LoVo (cell line): ENCODE data around the gene SELPLG.
"Not testable (repeated sequence)": the region's sequence is repeated elsewhere in the genome, so short reads cannot be mapped to it uniquely, and the experiment has no call there.

Source experiments
- DNase-seq: peaks from one replicate; pipeline ENCODE4 v3.0.0-alpha.2; 2016; ENCODE audit warnings: low spot score

The SELPLG gene

DNA sequence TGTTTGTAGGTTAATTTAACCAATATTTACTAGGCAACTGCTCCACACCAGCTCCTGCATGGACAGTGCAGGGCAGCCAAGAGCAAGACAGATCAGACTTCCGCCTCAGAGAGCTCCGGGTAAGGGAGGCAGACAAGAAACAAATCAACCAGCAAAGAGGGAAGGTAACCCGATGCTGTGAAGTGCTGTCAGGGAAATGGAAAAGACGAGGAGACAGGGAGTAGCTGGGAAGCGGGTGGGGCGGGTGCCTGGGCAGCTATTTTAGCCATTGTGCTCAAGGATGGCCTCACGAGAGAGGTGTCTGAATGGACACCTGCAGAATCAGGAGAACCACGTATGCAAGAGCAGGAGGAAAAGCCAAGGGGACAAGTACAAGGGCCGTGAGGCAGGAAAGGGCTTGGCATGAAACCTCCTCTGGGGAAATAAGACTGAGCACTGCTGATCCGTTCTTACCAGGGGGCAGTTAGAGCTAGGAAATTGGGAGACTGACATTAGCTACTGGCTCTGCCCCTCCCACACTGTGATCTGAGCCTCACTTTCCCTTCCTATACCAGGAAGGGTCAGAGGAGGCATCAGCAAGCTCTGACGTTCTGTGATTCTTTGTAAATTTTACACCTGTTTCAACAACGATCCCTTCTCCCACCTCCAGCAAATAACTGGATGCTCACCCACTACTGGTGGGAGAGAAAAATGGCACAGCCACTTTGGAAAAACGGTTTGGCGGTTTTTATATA is 29.3 kb downstream of the SELPLG start:
- no peak for DNase-seq

DNA sequence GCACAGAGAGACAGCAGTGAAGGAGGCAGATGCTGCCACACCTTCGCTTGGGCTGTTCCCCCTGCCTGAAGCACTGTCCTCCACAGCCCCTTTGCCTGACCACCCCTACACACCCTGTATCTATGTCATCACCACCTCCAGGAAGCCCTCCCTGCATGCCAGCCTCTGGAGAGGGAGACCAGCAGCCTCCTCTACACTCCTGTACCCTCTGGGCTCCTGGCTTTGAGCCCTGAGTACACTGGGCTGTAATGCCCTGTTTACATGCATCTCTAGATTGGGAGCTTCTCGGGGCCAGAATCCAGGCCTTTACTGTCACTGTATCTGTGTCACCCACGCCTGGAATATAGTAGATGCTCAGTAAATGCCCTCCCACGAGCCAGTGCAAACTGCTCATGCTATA is 30.0 kb downstream of the SELPLG start:
- no peak for DNase-seq

DNA sequence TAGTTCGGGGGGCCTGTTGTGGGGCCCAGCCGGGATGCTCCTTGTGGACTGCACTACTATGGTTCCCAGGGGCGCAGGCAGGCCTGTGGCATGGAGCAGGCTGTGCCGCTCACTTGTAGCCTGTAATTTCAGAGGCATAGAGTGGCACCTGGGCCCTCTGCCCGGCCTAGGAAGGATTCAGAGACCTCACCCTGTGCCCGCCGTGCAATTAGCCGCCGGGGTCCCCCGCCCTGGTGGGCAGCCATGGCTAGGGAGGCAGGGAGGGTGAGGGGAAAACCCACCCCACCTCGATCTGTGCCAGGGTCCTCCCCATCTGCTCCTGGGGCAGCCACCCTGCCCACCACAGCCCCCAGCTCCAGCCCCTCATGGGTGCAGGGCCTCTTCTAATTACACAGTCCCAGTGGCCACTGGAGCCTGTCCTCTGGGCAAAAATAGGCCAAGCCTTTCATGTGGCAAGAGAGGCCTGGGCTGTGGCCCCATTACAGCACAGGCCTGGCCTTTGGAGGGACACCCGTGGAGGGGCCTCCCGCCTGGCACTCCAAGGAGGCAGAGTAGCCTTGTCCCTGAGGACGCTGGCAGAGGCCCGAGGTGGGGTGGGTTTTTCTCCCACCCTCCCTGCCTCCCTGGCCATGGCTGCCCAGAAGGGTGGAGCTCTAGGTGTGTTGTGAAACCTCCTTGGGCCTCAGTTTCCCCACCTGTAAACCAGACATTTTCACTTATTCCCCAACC is 30.6 kb downstream of the SELPLG start:
- no peak for DNase-seq

DNA sequence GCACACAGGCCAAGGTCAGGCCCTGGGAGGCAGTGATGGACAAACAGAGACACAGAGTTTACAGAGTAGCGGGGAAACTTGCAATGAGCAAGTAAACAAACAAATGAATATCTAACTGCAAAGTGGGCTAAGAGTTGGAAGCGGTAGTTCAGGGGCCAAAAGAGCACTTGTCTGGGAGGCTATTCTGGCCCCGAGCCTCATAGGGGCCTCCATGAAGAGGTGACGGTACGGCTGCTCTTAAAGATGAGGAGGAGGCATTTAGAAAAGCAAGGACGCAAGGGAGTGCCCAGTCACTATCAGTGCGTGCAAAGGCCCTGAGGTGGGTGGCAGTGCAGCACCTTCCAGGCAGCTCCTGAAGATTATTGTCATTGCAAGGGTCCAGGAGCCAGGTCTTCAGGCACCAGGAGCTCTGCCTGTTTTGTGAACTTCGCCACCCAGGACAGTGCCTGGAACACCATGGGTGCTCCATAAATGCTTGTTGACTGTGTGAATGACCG is 31.4 kb downstream of the SELPLG start:
- no peak for DNase-seq

DNA sequence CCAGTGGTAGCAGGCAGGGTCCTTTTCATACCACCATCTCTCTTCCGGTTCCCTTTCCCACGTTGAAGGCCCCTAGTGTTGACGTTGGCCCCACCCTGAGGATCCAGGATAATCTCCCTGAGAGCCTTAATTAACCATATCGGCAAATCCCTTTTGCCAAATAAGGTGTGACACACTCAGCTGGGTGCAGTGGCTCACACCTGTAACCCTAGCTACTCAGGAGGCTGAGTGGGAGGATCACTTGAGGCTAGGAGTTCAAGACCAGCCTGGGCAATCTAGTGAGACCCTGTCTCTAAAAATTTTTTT is 33.0 kb downstream of the SELPLG start:
- DNase-seq = no peak

DNA sequence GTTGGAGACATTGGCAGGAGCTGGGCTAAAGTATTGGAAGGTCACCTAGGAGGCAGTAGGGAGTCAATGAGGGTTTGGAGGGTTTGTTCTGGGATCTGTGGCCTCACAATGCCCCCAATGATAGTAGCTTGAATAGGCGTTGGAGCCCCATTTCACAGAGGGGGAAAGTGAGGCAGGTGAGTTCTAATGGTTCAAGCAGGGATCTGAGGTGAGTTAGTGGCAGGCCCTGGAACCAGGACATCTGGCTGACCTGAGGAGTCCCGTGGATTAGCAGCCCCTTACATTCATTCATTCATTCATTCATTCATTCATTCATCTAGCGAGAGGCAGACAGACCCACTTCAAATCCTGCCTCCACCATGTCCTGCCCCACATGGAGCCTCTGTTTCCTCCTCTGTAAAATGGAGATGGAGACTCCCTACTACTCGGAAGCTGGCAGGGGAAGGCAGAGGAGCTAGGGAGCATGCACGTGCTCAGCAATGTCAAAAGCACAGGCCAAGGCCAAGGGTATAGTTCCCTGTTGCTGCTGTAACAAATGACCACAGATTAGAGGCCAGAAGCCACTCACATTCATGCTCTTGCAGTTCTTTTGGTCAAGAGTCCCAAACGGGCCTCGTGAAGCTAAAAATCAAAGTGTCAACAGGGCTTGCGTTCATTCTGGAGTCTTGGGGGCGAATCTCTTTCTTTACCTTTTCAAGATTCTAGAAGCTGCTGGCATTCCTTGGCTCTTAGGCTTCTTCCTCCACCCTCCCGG is 33.6 kb downstream of the SELPLG start:
- no peak for DNase-seq

DNA sequence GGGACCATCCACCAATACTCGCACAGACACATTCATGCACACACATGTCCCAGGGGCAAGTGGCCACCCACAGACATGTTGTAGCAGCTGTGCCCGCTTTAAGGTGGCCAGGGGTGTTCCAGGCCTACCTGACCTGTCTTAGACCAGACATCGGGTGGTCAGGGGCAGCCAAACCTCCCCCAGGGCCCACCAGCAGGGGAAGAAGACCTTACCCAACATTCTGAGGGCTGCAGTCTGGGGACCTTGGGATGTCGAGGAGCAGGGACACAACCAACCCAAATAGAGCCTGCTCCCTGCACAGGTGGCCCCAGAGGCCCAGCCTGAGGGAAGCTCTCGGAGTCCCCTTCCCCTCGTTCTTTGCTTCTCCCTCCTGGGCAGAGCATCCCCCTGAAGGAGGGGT is 34.2 kb downstream of the SELPLG start:
- no peak for DNase-seq

DNA sequence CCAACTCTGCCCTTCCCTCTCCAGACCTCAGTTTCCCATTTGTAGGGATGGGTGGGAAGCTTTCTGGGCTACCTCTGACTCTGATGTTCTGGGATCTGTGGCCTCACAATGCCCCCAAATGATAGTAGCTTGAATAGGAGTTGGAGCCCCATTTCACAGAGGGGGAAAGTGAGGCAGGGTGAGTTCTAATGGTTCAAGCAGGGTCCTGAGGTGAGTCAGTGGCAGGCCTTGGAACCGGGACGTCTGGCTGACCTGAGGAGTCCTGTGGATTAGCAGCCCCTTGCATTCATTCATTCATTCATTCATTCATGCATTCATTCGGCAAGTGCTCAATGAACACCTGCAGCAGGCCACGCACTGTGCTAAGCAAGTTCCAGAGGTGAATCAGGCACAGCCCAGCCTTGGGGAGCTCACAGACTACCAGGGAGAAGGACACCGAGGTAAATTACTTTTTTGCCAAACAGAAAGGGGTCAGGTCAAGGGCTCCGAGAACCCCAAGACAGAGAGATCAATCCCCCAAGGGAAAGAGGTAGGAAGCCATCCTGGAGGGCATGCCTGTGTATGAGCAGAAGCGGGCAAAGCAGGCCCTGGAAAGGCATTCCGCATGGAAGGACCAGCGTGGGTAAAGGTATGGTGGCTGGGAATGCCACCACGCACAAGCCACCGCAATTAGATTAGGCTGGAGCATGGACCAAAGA is 35.0 kb downstream of the SELPLG start:
- DNase-seq = no peak

DNA sequence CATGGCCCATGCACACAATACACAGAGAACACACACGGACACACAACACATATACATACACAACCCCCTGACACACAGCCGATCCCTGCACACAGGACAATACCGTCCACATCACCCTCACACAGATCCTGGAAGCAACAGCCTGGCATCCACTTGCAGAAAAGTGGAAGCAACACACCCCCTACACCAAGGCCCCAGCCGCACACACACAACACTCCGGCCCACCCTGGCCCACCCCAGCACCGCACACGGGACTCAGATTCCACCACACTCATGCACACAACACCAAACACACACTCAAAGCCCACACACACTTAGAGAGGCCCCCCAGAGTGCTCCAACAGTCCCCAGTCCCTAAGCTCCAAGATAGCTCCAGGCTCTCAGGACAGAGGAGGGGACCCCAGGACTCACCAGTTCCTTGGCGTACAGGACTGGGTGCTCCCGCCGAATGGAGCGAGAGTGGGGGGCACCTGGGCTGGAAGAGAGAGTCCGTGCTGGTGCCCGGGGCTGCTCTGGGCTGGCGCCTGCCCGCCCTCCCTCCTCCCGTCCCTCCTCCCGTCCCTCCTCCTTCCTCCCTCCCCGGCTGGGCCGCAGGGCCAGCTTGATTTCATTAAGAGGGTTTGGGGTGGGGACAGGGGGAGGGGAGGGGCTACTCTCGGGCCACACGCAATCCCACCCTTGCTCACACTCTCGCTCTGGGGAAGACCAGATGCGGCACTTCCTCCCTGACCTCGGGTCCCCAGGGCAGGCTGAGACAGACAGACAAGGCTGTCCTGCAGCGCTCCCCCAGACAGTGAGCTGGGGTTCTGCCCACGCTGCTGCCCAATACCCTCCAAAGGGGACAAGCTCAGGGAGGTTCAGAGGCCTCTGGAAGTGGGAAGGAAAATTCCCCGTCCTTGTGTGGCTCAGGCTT is 35.9 kb downstream of the SELPLG start, which contains the start of gene TMEM119:
TSS of gene TMEM119 (minus strand) at position 526 of the 913 bp plus-strand sequence. CDS start 5,701 bp downstream, outside the sequence.
- DNase-seq = no peak

DNA sequence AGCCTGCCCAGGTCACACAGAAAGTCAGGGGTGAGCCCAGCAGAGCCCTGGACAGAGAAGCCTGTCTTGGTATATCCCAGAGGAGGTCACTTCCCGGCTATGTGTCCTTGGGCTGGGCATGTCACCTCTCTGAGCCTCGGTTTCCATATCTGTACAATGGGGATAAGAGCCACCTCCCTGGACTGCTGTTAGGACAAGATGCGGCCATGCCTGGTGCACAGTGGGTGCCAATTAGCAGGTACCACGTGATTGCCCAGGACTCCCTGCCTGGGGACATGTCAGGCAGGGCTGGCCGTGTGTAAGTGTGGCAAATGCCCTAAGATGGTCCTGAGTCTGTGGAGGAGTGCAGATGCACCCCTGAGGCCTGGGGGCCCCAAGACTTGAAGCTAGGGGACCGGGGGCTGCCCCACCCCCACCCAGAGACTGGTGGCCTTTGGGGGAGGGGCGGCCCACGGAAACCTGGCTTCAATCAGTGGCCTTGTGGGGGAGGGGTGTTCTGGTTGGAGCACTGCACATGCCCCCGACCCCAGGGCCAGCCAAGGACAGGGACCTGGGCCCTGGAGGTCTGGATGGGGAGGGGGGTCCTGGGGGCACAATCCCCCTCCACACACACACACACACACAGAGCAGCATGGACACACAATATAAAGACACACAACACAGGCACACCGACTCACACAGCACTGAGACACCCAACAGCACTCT is 36.7 kb downstream of the SELPLG start:
- no peak for DNase-seq

DNA sequence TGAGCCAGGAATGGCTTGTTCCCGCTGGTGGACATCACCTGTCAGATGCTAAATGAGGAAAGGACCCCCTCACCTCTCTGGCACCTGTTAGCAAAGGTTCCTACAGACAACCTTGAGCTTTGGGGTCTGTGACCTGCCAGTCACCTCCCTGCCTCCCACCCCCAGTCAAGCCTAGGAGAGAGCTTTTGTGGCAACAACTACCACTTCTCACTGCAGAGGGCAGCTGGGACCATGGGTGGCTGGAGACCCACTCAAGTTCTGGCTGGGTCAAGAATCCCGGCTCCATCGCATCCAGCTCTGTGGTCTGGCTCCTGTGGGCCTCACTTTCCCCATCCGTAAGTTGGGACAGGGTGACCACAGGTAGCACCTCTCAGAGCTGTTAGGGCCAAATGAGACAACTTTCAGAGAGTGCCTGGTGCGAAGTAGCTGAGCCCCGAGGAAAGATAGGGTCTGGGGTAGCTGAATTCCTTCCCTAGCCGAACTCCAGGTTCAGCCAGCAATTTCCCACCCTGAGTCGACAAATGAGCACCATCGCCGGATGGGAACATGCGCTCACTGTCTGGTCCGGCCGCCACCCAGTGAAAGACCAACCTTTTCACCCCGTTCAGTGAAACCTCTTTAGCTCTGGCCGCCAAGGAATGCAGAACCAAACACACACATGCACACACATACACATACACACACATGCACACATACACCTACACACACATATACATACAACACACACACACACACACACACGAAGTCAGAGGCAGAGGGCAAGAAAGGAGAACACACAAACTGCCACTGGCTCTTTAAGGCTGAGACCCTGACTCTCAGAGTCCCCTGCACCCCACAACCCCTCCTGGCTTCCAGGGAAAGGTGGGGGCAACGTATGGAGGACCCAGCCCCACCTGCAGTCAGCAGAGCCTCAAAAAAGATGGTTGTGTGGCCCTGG is 37.7 kb downstream of the SELPLG start:
- no peak for DNase-seq

DNA sequence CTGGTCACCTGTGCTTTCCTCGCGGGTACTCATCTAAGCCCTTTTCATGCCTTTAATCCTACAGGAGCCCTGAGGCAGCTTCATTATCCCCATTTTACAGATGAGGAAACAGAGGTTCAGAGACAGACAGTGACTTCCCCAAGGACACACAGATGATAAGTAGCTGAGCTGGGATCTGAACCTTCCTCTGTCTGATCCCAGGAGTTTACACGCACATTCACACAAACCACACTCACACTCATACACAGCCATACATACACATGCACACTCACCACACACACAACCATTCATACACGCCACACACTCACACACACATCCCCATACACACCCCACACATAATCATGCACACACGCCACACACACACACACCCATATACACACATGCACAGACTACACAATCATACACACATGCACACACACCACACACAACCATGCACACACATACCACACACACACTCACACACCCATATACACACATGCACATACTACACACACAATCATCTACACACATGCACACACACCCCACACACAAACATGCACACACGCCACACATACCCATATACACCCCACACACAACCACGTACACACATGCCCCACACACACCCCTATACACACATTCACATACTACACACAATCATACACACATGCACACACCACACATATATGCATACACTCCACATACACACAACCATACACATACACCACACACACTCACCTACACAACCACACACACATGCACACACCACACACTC is 38.6 kb downstream of the SELPLG start:
- no peak for DNase-seq

DNA sequence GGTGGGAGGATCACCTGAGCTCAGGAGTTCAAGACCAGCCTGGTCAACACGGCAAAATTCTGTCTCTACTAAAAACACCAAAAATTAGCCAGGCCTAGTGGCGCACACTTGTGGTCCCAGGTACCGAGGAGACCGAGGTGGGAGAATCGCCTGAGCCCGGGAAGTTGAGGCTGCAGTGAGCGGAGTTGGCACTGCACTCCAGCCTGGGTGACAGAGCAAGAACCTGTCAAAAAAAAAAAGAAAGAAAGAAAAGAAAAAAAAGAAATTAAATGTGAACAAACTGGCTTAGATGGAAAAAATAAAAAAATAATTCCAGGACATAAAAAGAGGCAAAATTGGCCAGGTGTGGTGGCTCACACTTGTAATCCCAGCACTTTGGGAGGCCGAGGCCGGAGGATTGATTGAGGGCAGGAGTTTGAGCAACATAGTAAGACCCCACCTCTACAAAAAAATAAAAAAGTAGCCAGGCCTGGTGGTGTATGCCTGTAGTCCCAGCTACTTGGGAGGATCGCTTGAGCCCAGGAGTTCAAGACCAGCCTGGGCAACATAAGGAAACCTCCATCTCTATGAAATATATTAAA is 39.3 kb downstream of the SELPLG start:
- no peak for DNase-seq

DNA sequence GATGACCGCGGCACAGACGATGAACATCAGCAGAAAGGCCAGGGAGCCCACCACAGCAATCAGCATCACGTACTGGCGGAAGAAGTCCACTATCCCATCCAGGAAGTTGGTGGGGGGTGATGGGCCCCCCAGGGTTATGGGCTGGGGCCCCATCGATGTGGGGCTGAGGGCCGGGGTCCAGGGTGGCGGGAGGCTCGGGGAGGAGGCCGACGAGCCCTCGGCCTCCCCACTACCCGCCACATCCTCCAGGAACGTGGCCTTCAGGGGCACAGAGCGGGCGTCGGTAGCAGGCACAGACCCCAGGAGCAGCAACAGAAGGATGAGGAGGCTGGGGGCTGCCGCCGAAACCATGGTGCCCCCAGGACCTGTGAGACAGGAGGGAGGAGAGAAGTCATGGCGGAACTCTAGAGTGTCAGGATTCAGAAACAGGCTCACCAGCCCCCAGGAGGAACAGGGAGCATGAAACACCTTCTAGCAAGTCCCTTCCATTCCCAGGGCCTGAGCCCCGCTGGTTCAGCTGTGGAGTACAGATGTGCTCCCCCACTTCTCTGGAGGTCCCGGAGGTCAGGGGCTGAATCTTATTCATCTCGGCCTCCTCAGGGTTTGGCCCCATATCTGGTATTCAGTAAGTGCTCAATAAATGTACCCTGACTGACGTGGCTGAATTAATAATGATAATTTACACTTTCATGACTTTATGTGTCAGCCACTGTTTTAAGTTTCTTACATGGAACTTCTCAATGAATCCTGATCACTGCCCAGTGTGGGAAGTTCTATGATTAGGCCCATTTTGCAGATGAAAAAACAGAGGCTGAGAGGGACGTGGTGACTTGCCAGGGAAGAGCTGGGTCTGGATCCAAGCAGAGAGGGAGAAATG is 41.4 kb downstream of the SELPLG start:
- no peak for DNase-seq

DNA sequence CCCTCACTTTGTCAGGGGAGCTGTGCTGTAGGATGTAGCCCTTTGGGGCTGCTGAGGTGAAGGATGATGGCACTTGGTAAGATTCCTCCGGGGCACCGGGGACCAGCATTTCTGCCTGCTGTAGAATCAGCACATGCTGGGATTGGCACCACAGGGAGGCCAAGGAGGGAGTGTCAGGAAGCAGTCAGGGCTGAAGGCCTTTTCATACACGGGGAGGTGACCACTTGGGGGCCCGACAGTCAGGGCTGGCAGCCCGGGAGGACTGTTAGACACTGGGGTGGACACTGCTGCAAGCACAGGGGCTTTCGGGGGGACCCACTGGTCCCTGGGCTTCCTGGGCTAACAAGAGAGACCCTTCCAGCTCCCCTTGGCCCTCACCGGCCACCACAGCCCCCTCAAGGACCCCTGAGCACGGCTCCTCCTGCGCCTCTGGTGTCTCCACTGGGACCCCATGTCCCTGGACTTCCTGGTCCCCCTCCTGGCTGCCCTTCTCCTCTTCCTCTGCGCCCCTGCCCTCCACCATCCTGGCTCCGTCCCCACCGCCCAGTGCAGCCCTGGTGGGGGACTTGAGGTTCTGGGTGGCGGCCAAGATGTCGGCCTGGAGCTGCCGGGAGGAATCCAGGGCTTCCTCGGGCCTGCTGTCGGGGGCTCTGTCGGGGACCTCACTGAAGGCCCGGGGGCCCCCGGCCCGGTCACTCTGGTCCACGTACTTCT is 42.3 kb downstream of the SELPLG start:
- no peak for DNase-seq

DNA sequence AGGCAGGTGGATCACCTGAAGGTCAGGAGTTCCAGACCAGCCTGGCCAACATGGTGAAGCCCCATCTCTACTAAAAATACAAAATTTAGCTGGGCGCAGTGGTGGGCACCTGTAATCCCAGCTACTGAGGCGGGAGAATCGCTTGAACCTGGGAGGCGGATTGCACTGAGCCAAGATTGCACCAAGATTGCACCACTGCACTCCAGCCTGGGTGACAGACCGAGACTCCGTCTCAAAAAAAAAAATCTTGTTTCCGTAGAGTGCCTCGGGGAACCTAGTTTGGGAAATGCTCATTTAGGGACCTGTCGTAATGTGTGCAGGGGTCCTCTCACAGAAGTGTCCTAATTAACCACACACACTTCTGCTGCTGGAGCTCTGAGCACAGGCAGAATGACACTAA is 43.2 kb downstream of the SELPLG start:
- not testable (repeated sequence) for DNase-seq

DNA sequence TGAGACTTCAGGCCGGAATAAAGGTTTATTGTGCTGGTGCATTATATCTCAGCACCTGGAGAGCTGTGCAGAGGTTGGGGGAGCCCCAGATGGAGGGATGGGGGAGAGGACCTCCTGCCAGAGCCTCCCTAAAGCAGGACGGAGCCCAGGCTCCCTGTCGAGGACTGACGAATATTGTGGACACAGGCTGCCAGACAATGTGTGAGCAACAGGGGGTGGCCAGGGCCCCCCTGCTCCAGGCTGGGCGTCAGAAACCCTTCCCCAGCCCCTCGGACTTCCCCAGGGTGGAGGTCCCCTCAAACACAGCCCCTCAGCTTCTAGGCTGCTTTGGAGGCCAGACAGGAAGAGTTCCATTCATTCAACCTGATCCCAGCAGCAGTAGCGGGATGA is 43.9 kb downstream of the SELPLG start:
- DNase-seq = no peak
